ENCODE measurements around the gene MOB3B.
"Not testable (repeated sequence)": the region's sequence is repeated elsewhere in the genome, so short reads cannot be mapped to it uniquely, and the experiment has no call there.

MOB3B gene

GRCh38 chr9:27514551-27514950 is 15.1 kb downstream of the MOB3B start:
- no peak for DNase-seq (ENCODE audit: low spot score)

GRCh38 chr9:27511771-27512170 is 17.8 kb downstream of the MOB3B start:
- no peak for DNase-seq (ENCODE audit: low spot score)

- no peak for DNase-seq (ENCODE audit: low spot score)
These were observed 18.8 kb downstream of the MOB3B start for GRCh38 chr9:27510780-27511179.

- DNase-seq (ENCODE audit: low spot score) = no peak
These were observed 22.6 kb downstream of the MOB3B start for GRCh38 chr9:27506981-27507380.

- DNase-seq (ENCODE audit: low spot score) = peak; percentile 12
These were observed 23.9 kb downstream of the MOB3B start for GRCh38 chr9:27505744-27506161.

GRCh38 chr9:27504259-27504658 is 25.4 kb downstream of the MOB3B start:
- DNase-seq (ENCODE audit: low spot score) = no peak

- no peak for DNase-seq (ENCODE audit: low spot score)
These were observed 26.0 kb downstream of the MOB3B start for GRCh38 chr9:27503623-27504022.

GRCh38 chr9:27500902-27501301 is 28.7 kb downstream of the MOB3B start:
- DNase-seq (ENCODE audit: low spot score) = not testable (repeated sequence)

- peak; percentile 22 for DNase-seq (ENCODE audit: low spot score)
These were observed 30.2 kb downstream of the MOB3B start for GRCh38 chr9:27499451-27499850.

GRCh38 chr9:27497883-27498417 is 31.7 kb downstream of the MOB3B start:
- no peak for DNase-seq (ENCODE audit: low spot score)

GRCh38 chr9:27496135-27496504 is 33.5 kb downstream of the MOB3B start:
- DNase-seq (ENCODE audit: low spot score) = no peak

GRCh38 chr9:27495480-27496134 is 34.0 kb downstream of the MOB3B start:
- DNase-seq (ENCODE audit: low spot score) = no peak

GRCh38 chr9:27491154-27491553 is 38.5 kb downstream of the MOB3B start:
- DNase-seq (ENCODE audit: low spot score) = no peak

GRCh38 chr9:27489087-27489876 is 40.3 kb downstream of the MOB3B start:
- no peak for DNase-seq (ENCODE audit: low spot score)

GRCh38 chr9:27487927-27488326 is 41.7 kb downstream of the MOB3B start:
- DNase-seq (ENCODE audit: low spot score) = no peak

GRCh38 chr9:27487128-27487640 is 42.4 kb downstream of the MOB3B start:
- DNase-seq (ENCODE audit: low spot score) = peak; percentile 20

GRCh38 chr9:27485158-27485557 is 44.5 kb downstream of the MOB3B start:
- no peak for DNase-seq (ENCODE audit: low spot score)

- no peak for DNase-seq (ENCODE audit: low spot score)
These were observed 46.0 kb downstream of the MOB3B start for GRCh38 chr9:27483576-27483975.

GRCh38 chr9:27482709-27483108 is 46.9 kb downstream of the MOB3B start:
- DNase-seq (ENCODE audit: low spot score) = no peak

- no peak for DNase-seq (ENCODE audit: low spot score)
These were observed 51.3 kb downstream of the MOB3B start for GRCh38 chr9:27478322-27478721.

GRCh38 chr9:27476870-27477515 is 52.6 kb downstream of the MOB3B start:
- no peak for DNase-seq (ENCODE audit: low spot score)

- no peak for DNase-seq (ENCODE audit: low spot score)
These were observed 54.5 kb downstream of the MOB3B start for GRCh38 chr9:27475057-27475595.
